ENCODE measurements around the gene GCDH.

GCDH gene

DNA sequence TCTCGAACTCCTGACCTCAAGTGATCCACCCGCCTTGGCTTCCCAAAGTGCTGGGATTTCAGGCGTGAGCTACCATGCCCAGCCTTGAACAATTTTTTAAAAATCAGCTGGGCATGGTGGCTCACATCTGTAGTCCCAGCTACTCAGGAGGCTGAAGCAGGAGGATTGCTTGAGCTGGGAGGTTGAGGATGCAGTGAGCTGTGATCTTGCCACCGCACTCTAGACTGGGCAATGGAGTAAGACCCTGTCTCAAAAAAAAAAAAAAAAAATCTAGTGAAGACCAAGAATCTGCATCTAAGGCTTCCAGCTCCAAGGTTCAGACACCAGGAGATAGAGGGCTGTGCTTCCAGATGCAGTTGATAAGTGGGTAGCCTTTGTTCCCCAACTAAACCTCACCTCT, 26.8 kb upstream of the GCDH start:
- Histone ChIP-seq H3K27me3 (ENCODE audit: control insufficient read depth, low read length) (0 out of 2 replicates have a peak, but pooled peaks cover 2% of the 10 kb centered on the region), H3K4me2 (ENCODE audit: low read length) (no peak overlapping the region), H3K9me3 (ENCODE audit: control insufficient read depth, insufficient read depth, low read length) (no peaks in the 10 kb centered on the region)

DNA sequence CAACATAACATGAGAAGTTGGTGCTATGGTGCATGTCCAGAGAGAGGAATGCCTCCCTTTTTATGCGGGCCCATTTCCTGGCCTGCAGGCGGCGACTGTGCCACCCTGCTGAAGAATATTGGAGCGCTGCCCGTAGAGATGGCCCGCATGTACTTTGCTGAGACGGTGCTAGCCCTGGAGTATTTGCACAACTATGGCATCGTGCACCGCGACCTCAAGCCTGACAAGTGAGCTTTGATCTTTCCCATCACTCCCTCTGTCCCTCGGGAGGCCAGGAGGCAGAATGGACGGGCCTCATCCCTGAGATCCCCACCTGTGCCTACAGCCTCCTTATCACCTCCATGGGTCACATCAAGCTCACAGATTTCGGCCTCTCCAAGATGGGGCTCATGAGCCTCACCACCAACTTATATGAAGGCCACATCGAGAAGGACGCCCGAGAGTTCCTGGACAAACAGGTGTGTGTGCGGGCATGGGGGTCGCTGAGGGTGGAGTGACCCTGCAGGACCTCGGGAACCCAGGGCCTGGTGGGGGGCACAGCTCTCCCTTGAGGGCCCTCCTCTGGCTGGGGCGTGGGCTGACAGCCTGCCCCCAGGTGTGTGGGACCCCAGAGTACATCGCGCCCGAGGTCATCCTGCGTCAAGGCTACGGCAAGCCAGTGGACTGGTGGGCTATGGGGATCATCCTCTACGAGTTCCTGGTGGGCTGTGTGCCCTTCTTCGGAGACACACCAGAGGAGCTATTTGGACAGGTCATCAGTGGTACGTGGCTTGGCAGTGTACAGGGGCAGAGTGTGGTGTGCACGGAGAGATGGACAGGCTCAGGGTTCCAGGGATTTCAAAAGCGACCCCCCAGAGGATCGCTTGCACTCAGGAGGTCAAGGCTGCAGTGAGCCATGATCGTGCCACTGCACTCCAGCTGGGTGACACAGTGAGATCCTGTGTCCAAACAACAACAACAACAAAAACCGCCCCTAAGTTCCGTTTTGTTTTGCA, 25.9 kb upstream of the GCDH start:
- TF ChIP-seq, protein P1, sequence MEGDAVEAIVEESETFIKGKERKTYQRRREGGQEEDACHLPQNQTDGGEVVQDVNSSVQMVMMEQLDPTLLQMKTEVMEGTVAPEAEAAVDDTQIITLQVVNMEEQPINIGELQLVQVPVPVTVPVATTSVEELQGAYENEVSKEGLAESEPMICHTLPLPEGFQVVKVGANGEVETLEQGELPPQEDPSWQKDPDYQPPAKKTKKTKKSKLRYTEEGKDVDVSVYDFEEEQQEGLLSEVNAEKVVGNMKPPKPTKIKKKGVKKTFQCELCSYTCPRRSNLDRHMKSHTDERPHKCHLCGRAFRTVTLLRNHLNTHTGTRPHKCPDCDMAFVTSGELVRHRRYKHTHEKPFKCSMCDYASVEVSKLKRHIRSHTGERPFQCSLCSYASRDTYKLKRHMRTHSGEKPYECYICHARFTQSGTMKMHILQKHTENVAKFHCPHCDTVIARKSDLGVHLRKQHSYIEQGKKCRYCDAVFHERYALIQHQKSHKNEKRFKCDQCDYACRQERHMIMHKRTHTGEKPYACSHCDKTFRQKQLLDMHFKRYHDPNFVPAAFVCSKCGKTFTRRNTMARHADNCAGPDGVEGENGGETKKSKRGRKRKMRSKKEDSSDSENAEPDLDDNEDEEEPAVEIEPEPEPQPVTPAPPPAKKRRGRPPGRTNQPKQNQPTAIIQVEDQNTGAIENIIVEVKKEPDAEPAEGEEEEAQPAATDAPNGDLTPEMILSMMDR (IDR thresholded peaks at IDR 0.05; ENCODE audit: low read depth, low read length, poor library complexity, severe bottlenecking) = no peak
- TF ChIP-seq EZH2phosphoT487 (IDR thresholded peaks at IDR 0.05; ENCODE audit: borderline replicate concordance, low read length) = no peak
- no peaks in the 10 kb centered on the region for H3K9me2 ChIP-seq (replicated peaks; ENCODE audit: control insufficient read depth, low read length)
- H3K79me2 ChIP-seq (ENCODE audit: control insufficient read depth, low read length) = no peaks in the 10 kb centered on the region
- no peak overlapping the region for H3K4me3 ChIP-seq (ENCODE audit: low read length)
- H3K9me3 ChIP-seq (ENCODE audit: control insufficient read depth, insufficient read depth, low read length) = no peaks in the 10 kb centered on the region
- 0 out of 2 replicates have a peak, but pooled peaks cover 2% of the 10 kb centered on the region for H3K27me3 ChIP-seq (ENCODE audit: control insufficient read depth, low read length)
- no peaks in the 10 kb centered on the region for H3F3A ChIP-seq (ENCODE audit: control insufficient read depth, insufficient read depth)
- H3K36me3 ChIP-seq (ENCODE audit: control insufficient read depth, low read length) = no peaks in the 10 kb centered on the region
- peaks cover 11% of the 10 kb centered on the region for H3K4me1 ChIP-seq (ENCODE audit: control insufficient read depth, low read length)
- no peaks in the 10 kb centered on the region for H4K20me1 ChIP-seq (ENCODE audit: control insufficient read depth, insufficient read depth, low read depth, low read length)
- no peak overlapping the region for H3K27ac ChIP-seq (ENCODE audit: low read depth, low read length)
- H3K4me2 ChIP-seq (ENCODE audit: low read length) = no peak overlapping the region

More for the DNA sequence above, 26.8 kb upstream of the GCDH start:
- H3K79me2 ChIP-seq (ENCODE audit: control insufficient read depth, low read length) = no peaks in the 10 kb centered on the region
- no peaks in the 10 kb centered on the region for H4K20me1 ChIP-seq (ENCODE audit: control insufficient read depth, insufficient read depth, low read depth, low read length)
- H3K27ac ChIP-seq (ENCODE audit: low read depth, low read length) = no peak overlapping the region
- H3K4me3 ChIP-seq (ENCODE audit: low read length) = no peak overlapping the region
- no peaks in the 10 kb centered on the region for H3F3A ChIP-seq (ENCODE audit: control insufficient read depth, insufficient read depth)
- no peak for TF ChIP-seq EZH2phosphoT487 (IDR thresholded peaks at IDR 0.05; ENCODE audit: borderline replicate concordance, low read length)
- TF ChIP-seq, protein P1 (IDR thresholded peaks at IDR 0.05; ENCODE audit: low read depth, low read length, poor library complexity, severe bottlenecking) = no peak
- H3K4me1 ChIP-seq (ENCODE audit: control insufficient read depth, low read length) = peaks cover 11% of the 10 kb centered on the region
- H3K9me2 ChIP-seq (replicated peaks; ENCODE audit: control insufficient read depth, low read length) = no peaks in the 10 kb centered on the region
- H3K36me3 ChIP-seq (ENCODE audit: control insufficient read depth, low read length) = no peaks in the 10 kb centered on the region

DNA sequence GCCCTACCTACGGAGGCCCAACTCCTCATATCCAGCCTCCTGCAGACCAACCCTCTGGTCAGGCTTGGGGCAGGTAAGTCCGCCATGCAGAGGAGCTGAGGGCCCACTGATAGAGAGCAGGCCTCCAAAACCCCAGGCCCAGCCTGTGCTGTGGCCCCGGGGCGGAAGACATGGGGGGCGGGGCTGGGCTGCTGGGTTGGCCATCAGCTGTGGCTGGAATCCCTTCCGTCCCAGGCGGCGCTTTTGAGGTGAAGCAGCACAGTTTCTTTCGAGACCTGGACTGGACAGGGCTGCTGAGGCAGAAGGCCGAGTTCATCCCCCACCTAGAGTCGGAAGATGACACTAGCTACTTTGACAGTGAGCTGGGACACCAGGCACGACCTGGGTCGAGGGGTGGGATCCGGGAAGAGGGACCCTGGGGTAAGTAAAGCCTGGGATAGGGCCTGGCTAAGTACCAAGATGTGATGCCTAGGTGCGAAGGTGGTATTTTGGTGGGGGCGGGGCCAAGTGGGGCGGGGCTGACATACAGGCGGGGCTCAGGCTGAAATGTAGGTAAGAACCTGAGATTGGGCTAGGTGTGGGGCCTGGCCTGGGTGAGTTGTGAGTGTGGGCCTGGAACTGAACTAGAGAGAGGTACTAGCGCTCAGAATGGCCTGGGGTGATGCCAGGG, 25.1 kb upstream of the GCDH start:
- H3K79me2 ChIP-seq (ENCODE audit: control insufficient read depth, low read length) = no peaks in the 10 kb centered on the region
- H3F3A ChIP-seq (ENCODE audit: control insufficient read depth, insufficient read depth) = no peaks in the 10 kb centered on the region
- no peaks in the 10 kb centered on the region for H3K9me2 ChIP-seq (replicated peaks; ENCODE audit: control insufficient read depth, low read length)
- H4K20me1 ChIP-seq (ENCODE audit: control insufficient read depth, insufficient read depth, low read depth, low read length) = no peaks in the 10 kb centered on the region
- H3K4me2 ChIP-seq (ENCODE audit: low read length) = no peak overlapping the region
- TF ChIP-seq, protein P1 (IDR thresholded peaks at IDR 0.05; ENCODE audit: low read depth, low read length, poor library complexity, severe bottlenecking) = no peak
- TF ChIP-seq EZH2phosphoT487 (IDR thresholded peaks at IDR 0.05; ENCODE audit: borderline replicate concordance, low read length) = no peak
- H3K36me3 ChIP-seq (ENCODE audit: control insufficient read depth, low read length) = no peaks in the 10 kb centered on the region
- peaks cover 11% of the 10 kb centered on the region for H3K4me1 ChIP-seq (ENCODE audit: control insufficient read depth, low read length)
- no peaks in the 10 kb centered on the region for H3K9me3 ChIP-seq (ENCODE audit: control insufficient read depth, insufficient read depth, low read length)
- H3K27ac ChIP-seq (ENCODE audit: low read depth, low read length) = no peak overlapping the region
- H3K27me3 ChIP-seq (ENCODE audit: control insufficient read depth, low read length) = 0 out of 2 replicates have a peak, but pooled peaks cover 2% of the 10 kb centered on the region
- H3K4me3 ChIP-seq (ENCODE audit: low read length) = no peak overlapping the region
